22Rv1 (cell line): ENCODE measurements around the gene UBL3.

Experiments
- CTCF ChIP-seq: fragments of 450-650 bp; IDR thresholded peaks from 2 replicates; pipeline ENCODE4 v1.5.1; 2017; ENCODE audit warnings: mild to moderate bottlenecking
- ZFX ChIP-seq: fragments of 450-650 bp; IDR thresholded peaks from 2 replicates; pipeline ENCODE4 v1.6.1; 2017; ENCODE audit warnings: antibody characterized with exemption, borderline replicate concordance

- TF ChIP-seq CTCF = peak; percentile 67
- TF ChIP-seq ZFX = no peak
Observed at GRCh38 chr13:29771247-29771646, 79.2 kb downstream of the UBL3 start.
